Ovary (tissue), 3 donors: Measurements from ENCODE around the gene ZG16.
A peak's percentile ranks its signal among the peaks of the same experiment; 100 is the strongest.

Experiments
- CTCF ChIP-seq, 3 donors: fragments of 450-650 bp in 2 of 3; fragments of 200-600 bp in 1 of 3; IDR thresholded peaks; one replicate each; pipeline versions ENCODE4 v1.5.1 to v1.8.0; 2016 to 2022; ENCODE audit warnings: antibody characterized with exemption in 3 of 3, mild to moderate bottlenecking in 1 of 3
- EP300 ChIP-seq: sonication (generic); formaldehyde crosslinking; IDR thresholded peaks from one replicate; pipeline ENCODE4 v1.6.1; 2017; ENCODE audit warnings: antibody characterized with exemption
- donor health status: DM: no; HTN: no; CAD: no.

DNA sequence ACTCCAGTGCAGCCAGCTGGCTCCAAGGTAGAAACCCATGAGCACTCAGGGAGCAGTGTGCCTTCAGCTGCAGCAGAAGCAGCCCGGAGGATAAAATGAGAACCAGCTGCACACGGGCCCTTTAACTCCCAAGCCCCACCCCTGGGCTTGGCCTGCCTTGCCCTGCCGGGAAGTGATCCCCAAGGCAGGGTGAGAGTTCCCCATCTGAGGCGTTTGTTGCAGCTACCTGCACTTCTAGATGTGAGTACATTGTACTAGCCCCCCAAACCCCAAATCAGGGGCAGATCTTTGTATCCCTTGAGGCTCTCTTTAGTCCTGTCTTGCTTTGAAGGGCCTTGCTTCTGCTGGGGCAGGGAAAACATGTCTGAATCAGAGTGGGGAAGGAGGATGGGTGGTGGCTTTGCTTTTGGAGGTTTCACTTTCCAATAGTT lies 42.2 kb downstream of the ZG16 start, which contains the start of gene MVP:
- TF ChIP-seq CTCF (IDR thresholded peaks at IDR 0.05) (no peak), EP300 (peak; percentile 55)
